Naive thymus-derived CD4-positive, alpha-beta T cell (primary cell): ENCODE measurements around the gene TMEM132A. TPM values are rescaled to one million over a fixed set of nuclear protein-coding genes. Genes with fewer than 3 reads are reported as not detected.

Experiments
- ATAC-seq: fragments of 150-1000 bp; cut with Tn5 transposase; 2 replicates; pipeline ENCODE4 v1.10.0; 2021; ENCODE audit warnings: mild to moderate bottlenecking, moderate library complexity
- CTCF ChIA-PET: fragments of 350-600 bp; sonication (Branson Sonifier 250); formaldehyde crosslinking; loops from one replicate; lab custom pipeline; 2021; ENCODE audit warnings: antibody characterized with exemption; lab: Charles Lee
- POLR2A ChIA-PET: fragments of 350-600 bp; sonication (Branson Sonifier 250); formaldehyde crosslinking; loops from one replicate; lab custom pipeline; 2021; ENCODE audit warnings: antibody characterized with exemption, inconsistent platforms; lab: Charles Lee
- DNase-seq, 9 donors: peaks; one replicate each; pipeline versions ENCODE4 v3.0.0 to v3.0.0-alpha.2; 2020 to 2022; ENCODE audit warnings: mixed read lengths in 1 of 9
- H3K27ac ChIP-seq: one replicate; pipeline ENCODE4 v1.7.0; 2013; ENCODE audit warnings: mild to moderate bottlenecking, low read depth, low read length, moderate library complexity
- H3K27me3 ChIP-seq, 2 donors: one replicate each; pipeline ENCODE4 v1.7.0; 2013; ENCODE audit warnings: low read length in 2 of 2, mild to moderate bottlenecking in 2 of 2, moderate library complexity in 2 of 2; ENCODE audit not compliant: control insufficient read depth in 2 of 2, insufficient read depth in 2 of 2
- H3K36me3 ChIP-seq, 3 experiments: 1 replicate in 2 of 3; 2 replicates in 1 of 3; pipeline ENCODE4 v1.7.0; 2013; ENCODE audit warnings: low read length in 3 of 3, mild to moderate bottlenecking in 3 of 3, moderate library complexity in 1 of 3; ENCODE audit not compliant: insufficient read depth in 3 of 3, control insufficient read depth in 2 of 3
- H3K4me1 ChIP-seq, 2 donors: one replicate each; pipeline ENCODE4 v1.7.0; 2013; ENCODE audit warnings: low read length in 2 of 2, mild to moderate bottlenecking in 2 of 2, moderate library complexity in 1 of 2; ENCODE audit not compliant: control insufficient read depth in 2 of 2, insufficient read depth in 2 of 2
- H3K4me3 ChIP-seq: 2 replicates; pipeline ENCODE4 v1.7.0; 2013; ENCODE audit warnings: mild to moderate bottlenecking, low read length
- H3K9me3 ChIP-seq, 3 experiments: 1 replicate in 2 of 3; 2 replicates in 1 of 3; pipeline ENCODE4 v1.7.0; 2013; ENCODE audit warnings: low read length in 3 of 3; ENCODE audit not compliant: control insufficient read depth in 2 of 3
- H3K27ac Mint-ChIP-seq, 9 donors: one replicate each; pipeline ENCODE4 v1.8.0; 2020 to 2022; ENCODE audit warnings: mixed read lengths in 9 of 9, mild to moderate bottlenecking in 8 of 9, moderate library complexity in 5 of 9, inconsistent platforms in 2 of 9
- H3K27me3 Mint-ChIP-seq, 5 donors: one replicate each; pipeline ENCODE4 v1.8.0; 2021 to 2022; ENCODE audit warnings: mixed read lengths in 5 of 5, mild to moderate bottlenecking in 1 of 5
- H3K36me3 Mint-ChIP-seq, 5 donors: one replicate each; pipeline ENCODE4 v1.8.0; 2020 to 2022; ENCODE audit warnings: mixed read lengths in 5 of 5, mild to moderate bottlenecking in 3 of 5, inconsistent platforms in 1 of 5
- H3K4me1 Mint-ChIP-seq, 7 donors: one replicate each; pipeline ENCODE4 v1.8.0; 2020 to 2022; ENCODE audit warnings: mixed read lengths in 7 of 7, mild to moderate bottlenecking in 3 of 7, inconsistent platforms in 1 of 7
- H3K4me3 Mint-ChIP-seq, 10 donors: one replicate each; pipeline ENCODE4 v1.8.0; 2020 to 2022; ENCODE audit warnings: mild to moderate bottlenecking in 10 of 10, mixed read lengths in 10 of 10, moderate library complexity in 6 of 10, inconsistent platforms in 2 of 10
- H3K9me3 Mint-ChIP-seq, 11 donors: one replicate each; pipeline ENCODE4 v1.8.0; 2020 to 2022; ENCODE audit warnings: mixed read lengths in 11 of 11, mild to moderate bottlenecking in 4 of 11, inconsistent platforms in 1 of 11, moderate library complexity in 1 of 11
- intact Hi-C, 2 donors: fragments of 100-400 bp; cut with micrococcal nuclease; formaldehyde crosslinking; loops; one replicate each; pipeline ENCODE4 v1.15.1; 2023
- polyA plus RNA-seq, 2 donors: library from polyadenylated mRNA; unstranded; fragments of 300-500 nt; fragmentation: Illumina TruSeq; gene quantifications; one replicate each; pipeline ENCODE4 v1.2.3, GENCODE V29; 2021
- total RNA-seq, 6 experiments: library from RNA in 5 of 6; stranded (reverse) in 5 of 6; gene quantifications; 1 replicate in 5 of 6; 2 replicates in 1 of 6; pipeline ENCODE4 v1.2.3 and lab custom pipeline; 2021 to 2026

The TMEM132A gene
- total and polyA plus RNA-seq, 7 experiments from 2014 or later = 0.57 to 0.58 TPM; not detected in 5

DNA sequence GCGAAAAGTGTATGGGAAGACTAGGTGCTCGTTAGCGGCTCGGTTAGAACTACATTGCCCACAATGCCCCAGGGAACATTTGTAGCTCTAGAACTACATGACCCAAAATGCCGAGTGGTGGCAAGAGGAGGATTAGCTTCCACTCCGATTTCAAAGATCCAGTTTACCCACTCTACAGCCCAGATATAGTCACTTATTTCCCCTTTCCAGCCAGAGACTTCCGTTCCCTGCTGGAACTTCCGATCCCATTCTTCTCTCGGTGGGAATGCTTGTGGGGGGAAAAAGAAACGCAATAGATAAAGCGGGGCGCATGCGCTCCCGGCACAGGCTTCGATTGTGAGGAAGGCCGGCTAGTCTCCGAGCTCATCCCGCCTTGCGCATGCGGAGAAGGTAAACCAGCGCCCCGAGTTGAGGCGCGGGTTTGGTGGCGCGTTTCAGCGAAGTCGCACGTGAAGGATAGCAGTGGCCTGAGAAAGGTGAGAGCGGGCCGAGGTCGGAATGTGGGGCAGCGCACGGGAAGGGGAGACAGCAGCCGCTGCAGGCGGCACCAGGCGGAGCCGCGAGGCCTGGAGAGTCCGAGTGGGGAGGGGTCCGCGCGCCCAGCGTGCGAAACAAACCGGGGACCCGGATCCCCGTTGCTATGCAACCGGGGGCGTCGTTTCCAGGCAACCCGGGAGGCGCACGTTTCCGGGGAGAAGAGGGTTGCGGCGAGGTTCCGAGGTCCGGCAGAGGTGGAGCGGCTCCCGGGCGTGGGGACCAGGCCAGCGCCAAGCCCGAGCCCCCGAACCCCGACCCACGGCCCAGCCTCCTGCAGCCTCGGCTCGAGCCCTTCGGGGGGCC, 10.2 kb upstream of the TMEM132A start, which contains the start of gene TMEM109:
Gene TMEM109 (plus strand): TSS at position 366 of the 840 bp plus-strand sequence. CDS start 5,536 bp downstream, outside the sequence.
- ATAC-seq (peak; percentile 76), DNase-seq (peak; percentile 77 to 93 (median 91))
- H3K27ac Mint-ChIP-seq = peak within 1 kb of the TSS; percentile 91 to 99 (median 97)
- Histone ChIP-seq H3K4me1 (peaks cover 43 to 45% of the 10 kb centered on the region in 2 donors), H3K36me3 (peaks cover 0 to 5% (median 4%) of the 10 kb centered on the region in 3 experiments), H3K4me3 (peak within 1 kb of the TSS; percentile 94), H3K27me3 (no peaks in the 10 kb centered on the region), H3K9me3 (no peaks in the 10 kb centered on the region), H3K27ac (peak within 1 kb of the TSS; percentile 94)
- POLR2A ChIA-PET = interaction anchor here (0.5 to 5.1 kb wide), 19 partner anchors 10 to 1927 kb away, joined by 3 to 64 read pairs (median 4); partner anchors contain the start of genes CPSF7, PRPF19, SDHAF2 and TMEM132A
- peaks cover 0 to 6% (median 0%) of the 10 kb centered on the region in 11 donors for H3K9me3 Mint-ChIP-seq
- H3K4me3 Mint-ChIP-seq = peak within 1 kb of the TSS; percentile 91 to 99 (median 98)
- H3K27me3 Mint-ChIP-seq = peaks cover 0 to 11% (median 0%) of the 10 kb centered on the region in 5 donors
- intact Hi-C loops = loop anchor here (1.0 to 10.0 kb wide), 11 partner anchors 8 to 521 kb away; partner anchors contain the start of genes PRPF19 (in 2 of the 2), CCDC86 (in 1 of the 2), CPSF7 (in 1 of the 2) and CYB561A3 (in 1 of the 2)
- CTCF ChIA-PET = interaction anchor here (0.5 to 3.6 kb wide), 13 partner anchors 8 to 273 kb away, joined by 3 to 15 read pairs (median 3); partner anchors contain the start of gene CD6
- peaks cover 39 to 77% (median 60%) of the 10 kb centered on the region in 7 donors for H3K4me1 Mint-ChIP-seq
- H3K36me3 Mint-ChIP-seq = peaks cover 0 to 9% (median 3%) of the 10 kb centered on the region in 5 donors

DNA sequence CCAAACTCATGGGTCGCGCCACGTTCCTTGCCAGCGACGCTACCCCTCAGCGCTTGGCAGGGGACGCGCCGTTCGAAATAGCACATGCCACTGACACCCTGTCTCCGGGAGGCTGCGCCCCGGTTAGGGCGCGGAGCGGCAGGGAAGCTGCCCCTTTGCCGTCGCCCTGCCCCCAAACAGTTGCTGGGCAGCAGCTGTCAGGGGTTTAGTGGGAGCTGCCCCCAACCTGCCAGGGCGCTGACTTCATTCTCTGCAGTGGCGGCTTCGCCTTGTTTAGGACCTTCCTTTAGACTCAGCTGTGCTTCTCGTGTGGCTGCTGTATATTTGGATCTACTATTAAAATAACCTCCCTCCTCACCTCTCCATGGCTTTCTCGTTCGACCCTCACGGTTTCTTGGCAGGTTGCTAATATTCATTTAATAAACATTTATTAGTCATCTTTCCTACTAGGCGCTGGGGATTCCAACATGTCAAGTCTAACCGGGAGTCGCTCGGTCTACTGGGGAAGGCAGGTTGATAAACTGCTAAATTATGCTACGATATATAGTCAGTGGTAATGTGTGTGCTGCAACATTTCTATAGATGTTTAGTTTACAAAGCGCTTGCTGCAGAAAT, 9.5 kb upstream of the TMEM132A start:
- H3K36me3 ChIP-seq = peaks cover under 1 to 7% (median 6%) of the 10 kb centered on the region in 3 experiments
- ATAC-seq = peak; percentile 14
- ChIA-PET POLR2A (interaction anchor here (0.5 to 5.1 kb wide), 20 partner anchors 9 to 515 kb away, joined by 3 to 64 read pairs (median 4); partner anchors contain the start of genes CPSF7, PRPF19, SDHAF2 and TMEM132A), CTCF (interaction anchor here (0.6 to 3.6 kb wide), 16 partner anchors 10 to 272 kb away, joined by 3 to 15 read pairs (median 4); partner anchors contain the start of gene CD6)
- H3K27me3 ChIP-seq = no peaks in the 10 kb centered on the region
- intact Hi-C loops = loop anchor here (1.0 to 10.0 kb wide), 17 partner anchors 8 to 520 kb away; partner anchors contain the start of genes PRPF19 (in 2 of the 2), VPS37C (in 2 of the 2), CD6 (in 1 of the 2) and CYB561A3 (in 1 of the 2)
- H3K4me3 ChIP-seq = peak overlapping the region; percentile 94
- peak overlapping the region; percentile 91 to 99 (median 96) for H3K4me3 Mint-ChIP-seq
- H3K27me3 Mint-ChIP-seq = peaks cover 0 to 9% (median 0%) of the 10 kb centered on the region in 5 donors
- H3K36me3 Mint-ChIP-seq = peaks cover 3 to 14% (median 8%) of the 10 kb centered on the region in 5 donors
- peaks cover 43 to 45% of the 10 kb centered on the region in 2 donors for H3K4me1 ChIP-seq
- peak overlapping the region; percentile 79 to 97 (median 89) for H3K27ac Mint-ChIP-seq
- H3K9me3 ChIP-seq = no peaks in the 10 kb centered on the region
- peaks cover 45 to 74% (median 58%) of the 10 kb centered on the region in 7 donors for H3K4me1 Mint-ChIP-seq
- DNase-seq = peak in 6 of 9 donors; percentile 33 to 51 (median 44)
- H3K27ac ChIP-seq = peak overlapping the region; percentile 94
- H3K9me3 Mint-ChIP-seq = peaks cover 0 to 1% (median 0%) of the 10 kb centered on the region in 11 donors

DNA sequence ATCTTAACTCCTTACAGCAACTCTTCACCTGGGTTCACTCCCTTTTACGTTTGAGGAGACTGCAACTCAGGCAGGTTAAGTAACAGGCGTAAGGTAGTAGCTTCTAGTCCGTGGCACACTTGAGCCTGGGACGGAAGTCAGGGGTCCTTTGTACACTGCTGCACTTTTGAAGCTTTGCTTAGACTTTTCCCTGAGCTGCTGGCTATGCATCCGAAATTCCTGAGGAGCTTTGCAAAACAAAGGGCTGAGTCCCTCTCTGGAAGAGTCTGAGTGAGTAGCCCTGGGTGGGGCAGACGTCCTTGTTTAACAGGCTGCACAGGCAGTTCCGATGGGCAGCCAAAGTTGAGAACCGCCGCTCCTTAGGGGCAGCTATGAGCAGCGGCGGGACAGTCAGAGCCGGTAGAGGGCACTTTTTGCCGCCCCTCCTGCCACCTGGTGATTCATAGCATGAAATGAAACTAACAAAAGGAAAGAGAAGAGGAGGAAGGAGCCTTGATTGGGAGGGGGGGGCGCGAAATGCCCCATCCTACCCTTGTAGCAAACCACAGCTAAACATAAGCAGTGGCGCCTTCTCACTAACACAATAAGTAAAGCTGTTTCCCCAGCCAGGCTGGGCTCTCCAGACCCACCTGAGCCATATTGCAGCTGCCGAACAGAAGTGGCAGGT, 8.9 kb upstream of the TMEM132A start:
- Mint-ChIP-seq H3K4me1 (peaks cover 45 to 69% (median 57%) of the 10 kb centered on the region in 7 donors), H3K36me3 (peaks cover 8 to 21% (median 15%) of the 10 kb centered on the region in 5 donors), H3K27me3 (peaks cover 0 to 7% (median 0%) of the 10 kb centered on the region in 5 donors), H3K27ac (peak overlapping the region; percentile 79 to 97 (median 89)), H3K9me3 (no peaks in the 10 kb centered on the region), H3K4me3 (peak overlapping the region; percentile 91 to 99 (median 96))
- Histone ChIP-seq H3K27me3 (no peaks in the 10 kb centered on the region), H3K27ac (peak overlapping the region; percentile 94), H3K9me3 (no peaks in the 10 kb centered on the region), H3K36me3 (peaks cover 7 to 12% (median 12%) of the 10 kb centered on the region in 3 experiments), H3K4me1 (peaks cover 43 to 45% of the 10 kb centered on the region in 2 donors), H3K4me3 (peak overlapping the region; percentile 94)
- intact Hi-C loops = loop anchor here (1.0 to 10.0 kb wide), 13 partner anchors 17 to 519 kb away; partner anchors contain the start of genes VPS37C (in 2 of the 2), CD6 (in 1 of the 2), CYB561A3 (in 1 of the 2) and SDHAF2 (in 1 of the 2)
- ATAC-seq (peak; percentile 54), DNase-seq (peak in 8 of 9 donors; percentile 45 to 69 (median 56))
- ChIA-PET POLR2A (interaction anchor here (0.6 to 5.1 kb wide), 15 partner anchors 9 to 197 kb away, joined by 3 to 64 read pairs (median 5); partner anchors contain the start of genes PRPF19 and TMEM132A), CTCF (interaction anchor here (0.6 to 1.8 kb wide), 15 partner anchors 10 to 272 kb away, joined by 3 to 6 read pairs (median 4); partner anchors contain the start of gene CD6)

DNA sequence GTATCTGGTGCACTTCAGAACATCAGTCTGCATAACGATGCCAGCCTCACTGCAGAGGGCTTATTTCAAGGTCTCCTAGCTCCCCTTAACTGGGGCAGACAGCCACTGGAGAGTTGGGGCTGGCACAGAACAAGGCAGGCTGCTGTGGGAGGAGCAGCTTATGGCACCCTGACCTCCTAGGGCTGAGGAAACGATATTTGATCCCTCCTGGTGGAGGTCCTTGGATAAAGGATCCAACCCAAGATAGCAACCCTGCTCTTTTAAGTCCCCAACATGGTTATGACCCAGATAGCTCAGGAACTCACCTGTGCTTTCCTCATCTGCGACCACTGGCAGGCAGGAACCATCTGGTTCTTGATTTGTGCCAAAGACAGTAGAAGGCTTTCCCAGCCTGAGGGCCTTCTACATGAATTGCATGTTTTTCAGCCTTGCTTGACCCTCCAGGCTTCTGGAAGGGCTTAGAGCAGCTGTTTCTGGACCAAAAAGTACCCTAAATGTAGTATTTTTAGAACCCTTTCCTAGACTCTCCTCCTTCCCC, 7.5 kb upstream of the TMEM132A start:
- intact Hi-C loops = loop anchor here in 1 of 2 donors (5.0 to 10.0 kb wide), 3 partner anchors 166 to 518 kb away; partner anchors contain the start of genes CYB561A3, SDHAF2 and TMEM138

DNA sequence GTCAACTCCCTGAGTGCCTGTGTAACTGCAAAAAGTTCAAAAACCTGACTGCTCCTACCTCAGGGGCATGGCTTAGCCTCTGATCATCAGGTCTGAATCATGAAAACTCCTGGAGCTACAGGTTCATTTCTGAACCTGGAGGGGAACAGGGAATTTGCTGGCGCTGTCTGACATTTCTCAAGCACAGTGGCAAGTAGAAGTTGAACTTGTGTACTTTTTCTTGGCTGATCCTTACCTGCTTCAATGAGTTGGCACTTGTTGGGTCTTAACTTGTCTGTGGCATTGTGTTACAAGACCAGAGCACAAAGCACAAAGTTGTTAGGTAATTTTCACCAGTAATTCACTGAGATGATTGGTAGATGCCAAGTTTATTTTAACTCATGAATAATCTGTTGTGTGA, 7.0 kb upstream of the TMEM132A start:
- ChIA-PET POLR2A (interaction anchor here (0.8 to 2.2 kb wide), 2 partner anchors 12 to 46 kb away, joined by 3 to 8 read pairs; no protein-coding TSS in a partner anchor), CTCF (interaction anchor here (1.0 kb wide), 1 partner anchor 86 kb away, joined by 4 read pairs; no protein-coding TSS in a partner anchor)
- intact Hi-C loops = loop anchor here in 1 of 2 donors (5.0 to 10.0 kb wide), 3 partner anchors 165 to 518 kb away; partner anchors contain the start of genes CYB561A3, SDHAF2 and TMEM138
- no peak overlapping the region for H3K27ac ChIP-seq
- H3K9me3 ChIP-seq = no peaks in the 10 kb centered on the region
- no peak for DNase-seq
- peaks cover 12 to 31% (median 25%) of the 10 kb centered on the region in 3 experiments for H3K36me3 ChIP-seq
- no peak overlapping the region for H3K4me3 ChIP-seq
- Mint-ChIP-seq H3K36me3 (peaks cover 18 to 39% (median 27%) of the 10 kb centered on the region in 5 donors), H3K27me3 (peaks cover 0 to under 1% (median 0%) of the 10 kb centered on the region in 5 donors), H3K9me3 (no peaks in the 10 kb centered on the region), H3K4me1 (peaks cover 33 to 50% (median 40%) of the 10 kb centered on the region in 7 donors), H3K27ac (peak overlapping the region in 1 of 9 donors; percentile 47), H3K4me3 (peak overlapping the region in 5 of 10 donors; percentile 4 to 56 (median 41))
- no peak for ATAC-seq
- H3K4me1 ChIP-seq = peaks cover 28 to 30% of the 10 kb centered on the region in 2 donors
- no peaks in the 10 kb centered on the region for H3K27me3 ChIP-seq

More for the DNA sequence above, 7.5 kb upstream of the TMEM132A start:
- Mint-ChIP-seq H3K4me1 (peaks cover 39 to 55% (median 44%) of the 10 kb centered on the region in 7 donors), H3K4me3 (peak overlapping the region in 7 of 10 donors; percentile 18 to 91 (median 41)), H3K36me3 (peaks cover 17 to 34% (median 25%) of the 10 kb centered on the region in 5 donors), H3K27me3 (peaks cover 0 to 2% (median 0%) of the 10 kb centered on the region in 5 donors), H3K9me3 (no peaks in the 10 kb centered on the region), H3K27ac (peak overlapping the region in 2 of 9 donors; percentile 3 to 21)
- DNase-seq (no peak), ATAC-seq (no peak)
- Histone ChIP-seq H3K36me3 (peaks cover 12 to 26% (median 25%) of the 10 kb centered on the region in 3 experiments), H3K4me3 (no peak overlapping the region), H3K27me3 (no peaks in the 10 kb centered on the region), H3K27ac (no peak overlapping the region), H3K9me3 (no peaks in the 10 kb centered on the region), H3K4me1 (peaks cover 33 to 35% of the 10 kb centered on the region in 2 donors)
- ChIA-PET CTCF (interaction anchor here (1.0 to 1.4 kb wide), 2 partner anchors 13 to 86 kb away, joined by 3 to 4 read pairs; no protein-coding TSS in a partner anchor), POLR2A (interaction anchor here (0.8 to 5.1 kb wide), 5 partner anchors 13 to 196 kb away, joined by 3 to 64 read pairs (median 7); partner anchors contain the start of gene PRPF19)
